Retinal pigment epithelial cell (primary cell): Measurements from ENCODE around the gene SLC29A1.

Source experiments
- DNase-seq: peaks from one replicate; pipeline ENCODE4 v3.0.0-alpha.2; 2010; ENCODE audit warnings: low read depth
- H3K4me3 ChIP-seq: 2 replicates; pipeline ENCODE4 v1.5.1; 2011; ENCODE audit warnings: mild to moderate bottlenecking, low read length, control low read depth, moderate library complexity
- CTCF ChIP-seq: conservative IDR thresholded peaks from 2 replicates; pipeline ENCODE4 v1.5.1; 2011; ENCODE audit warnings: low read depth, low read length, control low read depth, inconsistent platforms

Gene SLC29A1

GRCh38 chr6:44254191-44255104 is 31.1 kb downstream of the SLC29A1 start:
- H3K4me3 ChIP-seq: no peak overlapping the region
- no peak for DNase-seq
- no peak for TF ChIP-seq CTCF

- no peak overlapping the region for H3K4me3 ChIP-seq
- no peak for DNase-seq
- no peak for TF ChIP-seq CTCF
Observed at GRCh38 chr6:44255105-44255808, 31.9 kb downstream of the SLC29A1 start.

GRCh38 chr6:44255871-44256774 is 32.7 kb downstream of the SLC29A1 start:
- TF ChIP-seq CTCF: peak; percentile 2

GRCh38 chr6:44256775-44257024 is 33.3 kb downstream of the SLC29A1 start:
- TF ChIP-seq CTCF: no peak
- H3K4me3 ChIP-seq: peak overlapping the region; percentile 83
- no peak for DNase-seq

More at GRCh38 chr6:44255871-44256774, 32.7 kb downstream of the SLC29A1 start:
- peak overlapping the region; percentile 83 for H3K4me3 ChIP-seq
- DNase-seq: no peak

GRCh38 chr6:44257025-44257752 is 33.8 kb downstream of the SLC29A1 start, which contains the start of gene SLC35B2:
Gene SLC35B2, minus strand, starts transcription at chr6:44257528. Its CDS starts 118 bp downstream, at chr6:44257410.
- TF ChIP-seq CTCF: peak; percentile 43
- peak within 1 kb of the TSS; percentile 83 for H3K4me3 ChIP-seq
- no peak for DNase-seq

- no peak for TF ChIP-seq CTCF
- peak overlapping the region; percentile 45 for H3K4me3 ChIP-seq
Observed at GRCh38 chr6:44257753-44258324, 34.4 kb downstream of the SLC29A1 start.

More at GRCh38 chr6:44257753-44258324, 34.4 kb downstream of the SLC29A1 start:
- DNase-seq: no peak
